Osteocyte (in vitro differentiated cells): ENCODE measurements around the gene FAS. TPM values are rescaled to one million over a fixed set of nuclear protein-coding genes. Genes with fewer than 3 reads are reported as not detected.

Experiments used
- DNase-seq: peaks from one replicate; pipeline ENCODE4 v3.0.0; 2021; ENCODE audit warnings: mixed read lengths; ENCODE audit not compliant: unreplicated experiment; ENCODE audit errors: extremely low spot score
- H3K27ac Mint-ChIP-seq: one replicate; pipeline ENCODE4 v1.8.0; 2021; ENCODE audit warnings: mild to moderate bottlenecking, mixed read lengths; ENCODE audit not compliant: unreplicated experiment
- H3K27me3 Mint-ChIP-seq: one replicate; pipeline ENCODE4 v1.8.0; 2021; ENCODE audit warnings: mixed read lengths; ENCODE audit not compliant: unreplicated experiment
- H3K36me3 Mint-ChIP-seq: one replicate; pipeline ENCODE4 v1.8.0; 2021; ENCODE audit warnings: mixed read lengths; ENCODE audit not compliant: unreplicated experiment
- H3K4me1 Mint-ChIP-seq: one replicate; pipeline ENCODE4 v1.8.0; 2021; ENCODE audit warnings: mixed read lengths; ENCODE audit not compliant: unreplicated experiment
- H3K4me3 Mint-ChIP-seq: one replicate; pipeline ENCODE4 v1.8.0; 2021; ENCODE audit warnings: mild to moderate bottlenecking, moderate library complexity, mixed read lengths; ENCODE audit not compliant: unreplicated experiment
- H3K9me3 Mint-ChIP-seq: one replicate; pipeline ENCODE4 v1.8.0; 2021; ENCODE audit warnings: mixed read lengths; ENCODE audit not compliant: unreplicated experiment
- CTCF ChIP-seq: fragments of 200-600 bp; sonication (generic); IDR thresholded peaks from 2 replicates; pipeline ENCODE4 v1.5.0; 2021; ENCODE audit warnings: antibody characterized with exemption, mild to moderate bottlenecking, moderate library complexity
- total RNA-seq: library from RNA; stranded (reverse); gene quantifications from 2 replicates; pipeline ENCODE4 v1.2.1, GENCODE V29; 2021

Gene FAS
- total RNA-seq, 1 donor from 2014 or later: 8.8 TPM

GRCh38 chr10:88954458-88955083 lies 36.0 kb upstream of the FAS start:
- peaks cover 53% of the 10 kb centered on the region for H3K4me1 Mint-ChIP-seq

GRCh38 chr10:88957381-88957780 lies 33.2 kb upstream of the FAS start:
- H3K36me3 Mint-ChIP-seq: no peaks in the 10 kb centered on the region
- no peak overlapping the region for H3K27ac Mint-ChIP-seq
- no peaks in the 10 kb centered on the region for H3K9me3 Mint-ChIP-seq
- DNase-seq: no peak
- no peaks in the 10 kb centered on the region for H3K27me3 Mint-ChIP-seq
- H3K4me1 Mint-ChIP-seq: peaks cover 26% of the 10 kb centered on the region
- H3K4me3 Mint-ChIP-seq: no peak overlapping the region
- TF ChIP-seq CTCF: no peak

More at GRCh38 chr10:88954458-88955083, 36.0 kb upstream of the FAS start:
- no peaks in the 10 kb centered on the region for H3K27me3 Mint-ChIP-seq
- no peak overlapping the region for H3K4me3 Mint-ChIP-seq
- H3K27ac Mint-ChIP-seq: peak overlapping the region; percentile 55
- no peaks in the 10 kb centered on the region for H3K9me3 Mint-ChIP-seq
- no peak for TF ChIP-seq CTCF
- no peak for DNase-seq
- H3K36me3 Mint-ChIP-seq: no peaks in the 10 kb centered on the region

DNA sequence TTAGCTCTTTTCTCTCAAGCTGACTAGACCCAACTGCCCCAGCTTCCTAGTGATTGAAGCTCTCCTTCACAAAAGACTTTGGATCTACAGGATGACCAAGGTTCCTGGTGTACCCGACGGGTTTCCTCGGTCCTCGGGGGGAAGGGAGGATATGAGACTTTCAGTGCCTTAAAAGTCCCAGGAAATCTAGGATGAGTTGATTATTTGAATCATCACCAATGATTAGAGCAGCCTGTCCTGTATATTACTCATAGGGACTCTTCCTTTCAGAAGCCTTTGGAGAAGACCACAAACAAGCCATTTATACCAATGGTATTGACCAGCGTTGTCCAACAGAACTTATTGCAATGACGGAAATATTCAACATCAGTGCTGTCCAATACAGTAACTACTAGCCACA lies 31.9 kb upstream of the FAS start:
- no peak for TF ChIP-seq CTCF
- H3K4me3 Mint-ChIP-seq: no peak overlapping the region
- no peaks in the 10 kb centered on the region for H3K27me3 Mint-ChIP-seq
- no peaks in the 10 kb centered on the region for H3K9me3 Mint-ChIP-seq
- H3K27ac Mint-ChIP-seq: no peak overlapping the region
- DNase-seq: no peak
- H3K36me3 Mint-ChIP-seq: no peaks in the 10 kb centered on the region
- H3K4me1 Mint-ChIP-seq: peaks cover 12% of the 10 kb centered on the region

DNA sequence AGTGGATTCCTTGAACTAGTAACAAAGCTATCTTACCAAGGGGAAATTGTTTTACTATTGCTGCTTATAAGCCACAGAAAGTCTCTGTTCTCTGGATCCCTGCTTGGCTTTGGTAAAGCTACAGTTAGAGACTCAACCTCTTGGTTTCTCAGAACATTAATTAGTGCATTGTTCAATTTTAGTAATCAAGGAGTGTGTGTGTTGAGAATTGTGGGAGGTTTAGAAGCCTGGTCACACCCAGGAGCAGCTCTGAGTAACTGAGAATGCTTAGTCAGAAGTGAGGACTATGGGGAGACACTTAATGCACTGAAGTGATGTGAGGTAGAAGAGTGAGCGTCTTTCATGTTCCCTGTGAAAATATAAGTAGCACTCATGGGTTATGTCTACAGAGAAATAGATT lies 29.8 kb upstream of the FAS start:
- H3K9me3 Mint-ChIP-seq: no peaks in the 10 kb centered on the region
- H3K27ac Mint-ChIP-seq: no peak overlapping the region
- H3K4me3 Mint-ChIP-seq: no peak overlapping the region
- no peaks in the 10 kb centered on the region for H3K36me3 Mint-ChIP-seq
- no peak for TF ChIP-seq CTCF
- peaks cover 12% of the 10 kb centered on the region for H3K4me1 Mint-ChIP-seq
- no peaks in the 10 kb centered on the region for H3K27me3 Mint-ChIP-seq
- no peak for DNase-seq

DNA sequence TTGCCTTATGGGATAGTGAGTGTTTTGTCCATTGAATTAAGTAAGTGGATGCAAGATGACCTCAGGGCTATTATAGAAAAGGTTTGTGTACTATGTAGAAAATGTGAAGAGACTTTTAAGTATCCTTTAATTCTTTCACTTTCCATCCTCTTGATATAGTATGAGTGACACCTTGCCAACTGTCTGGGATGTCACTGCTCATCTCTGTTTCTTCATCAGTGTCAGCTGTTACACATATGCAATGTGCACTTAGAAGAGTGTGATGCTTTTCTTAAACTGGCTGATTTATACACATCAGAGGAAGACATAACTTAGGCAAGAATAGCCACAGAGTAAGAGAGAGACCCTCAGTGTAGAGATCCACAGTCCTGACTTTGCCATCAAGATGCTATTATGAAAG lies 29.3 kb upstream of the FAS start:
- Mint-ChIP-seq H3K4me1 (peaks cover 14% of the 10 kb centered on the region), H3K27ac (no peak overlapping the region), H3K9me3 (no peaks in the 10 kb centered on the region), H3K36me3 (no peaks in the 10 kb centered on the region), H3K27me3 (no peaks in the 10 kb centered on the region), H3K4me3 (no peak overlapping the region)
- DNase-seq: no peak
- no peak for TF ChIP-seq CTCF
